Renal pelvis (tissue), 12 donors: ENCODE results near the gene CDH11. TPM values are rescaled to one million over a fixed set of nuclear protein-coding genes. Genes with fewer than 3 reads are reported as not detected.

Experiments
- DNase-seq: peaks from one replicate; pipeline ENCODE4 v3.0.0-alpha.2; 2013
- long read RNA-seq, 16 experiments: transcript quantifications; one replicate each; lab custom pipeline, GENCODE V29; 2026
- polyA plus RNA-seq, 3 donors: library from polyadenylated mRNA; unstranded; fragments of 120-200 nt; gene quantifications; one replicate each; pipeline ENCODE4 v1.2.1, GENCODE V29; 2013; ENCODE audit not compliant: insufficient read length in 3 of 3

Gene CDH11, protein sequence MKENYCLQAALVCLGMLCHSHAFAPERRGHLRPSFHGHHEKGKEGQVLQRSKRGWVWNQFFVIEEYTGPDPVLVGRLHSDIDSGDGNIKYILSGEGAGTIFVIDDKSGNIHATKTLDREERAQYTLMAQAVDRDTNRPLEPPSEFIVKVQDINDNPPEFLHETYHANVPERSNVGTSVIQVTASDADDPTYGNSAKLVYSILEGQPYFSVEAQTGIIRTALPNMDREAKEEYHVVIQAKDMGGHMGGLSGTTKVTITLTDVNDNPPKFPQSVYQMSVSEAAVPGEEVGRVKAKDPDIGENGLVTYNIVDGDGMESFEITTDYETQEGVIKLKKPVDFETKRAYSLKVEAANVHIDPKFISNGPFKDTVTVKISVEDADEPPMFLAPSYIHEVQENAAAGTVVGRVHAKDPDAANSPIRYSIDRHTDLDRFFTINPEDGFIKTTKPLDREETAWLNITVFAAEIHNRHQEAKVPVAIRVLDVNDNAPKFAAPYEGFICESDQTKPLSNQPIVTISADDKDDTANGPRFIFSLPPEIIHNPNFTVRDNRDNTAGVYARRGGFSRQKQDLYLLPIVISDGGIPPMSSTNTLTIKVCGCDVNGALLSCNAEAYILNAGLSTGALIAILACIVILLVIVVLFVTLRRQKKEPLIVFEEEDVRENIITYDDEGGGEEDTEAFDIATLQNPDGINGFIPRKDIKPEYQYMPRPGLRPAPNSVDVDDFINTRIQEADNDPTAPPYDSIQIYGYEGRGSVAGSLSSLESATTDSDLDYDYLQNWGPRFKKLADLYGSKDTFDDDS
- 100 to 1,000 TPM; 147 to 204 (median 203) TPM for polyA plus RNA-seq
- long read RNA-seq, donor 1, full-length matches to known transcripts, result 16 of 16 reads
- long read RNA-seq, donor 1, partial matches to known transcripts, result 0 of 16 reads
- long read RNA-seq, donor 1, other reads (novel, unspliced or antisense), result 0 of 16 reads
- long read RNA-seq, donor 2, full-length matches to known transcripts, result 14 of 14 reads
- long read RNA-seq, donor 2, partial matches to known transcripts, result 0 of 14 reads
- long read RNA-seq, donor 2, other reads (novel, unspliced or antisense), result 0 of 14 reads
- long read RNA-seq, donor 3, full-length matches to known transcripts, result 14 of 14 reads
- long read RNA-seq, donor 3, partial matches to known transcripts, result 0 of 14 reads
- long read RNA-seq, donor 3, other reads (novel, unspliced or antisense), result 0 of 14 reads
- long read RNA-seq, donor 4, full-length matches to known transcripts, result 16 of 16 reads
- long read RNA-seq, donor 4, partial matches to known transcripts, result 0 of 16 reads
- long read RNA-seq, donor 4, other reads (novel, unspliced or antisense), result 0 of 16 reads
- long read RNA-seq, donor 5, full-length matches to known transcripts, result 10 of 10 reads
- long read RNA-seq, donor 5, partial matches to known transcripts, result 0 of 10 reads
- long read RNA-seq, donor 5, other reads (novel, unspliced or antisense), result 0 of 10 reads
- long read RNA-seq, donor 6, full-length matches to known transcripts, result 9 of 9 reads
- long read RNA-seq, donor 6, partial matches to known transcripts, result 0 of 9 reads
- long read RNA-seq, donor 6, other reads (novel, unspliced or antisense), result 0 of 9 reads
- long read RNA-seq, donor 7, full-length matches to known transcripts, result 29 of 35 reads
- long read RNA-seq, donor 7, partial matches to known transcripts, result 6 of 35 reads
- long read RNA-seq, donor 7, other reads (novel, unspliced or antisense), result 0 of 35 reads
- long read RNA-seq, donor 8, full-length matches to known transcripts, result 17 of 47 reads
- long read RNA-seq, donor 8, partial matches to known transcripts, result 30 of 47 reads
- long read RNA-seq, donor 8, other reads (novel, unspliced or antisense), result 0 of 47 reads
- long read RNA-seq, donor 9, full-length matches to known transcripts, result 17 of 17 reads
- long read RNA-seq, donor 9, partial matches to known transcripts, result 0 of 17 reads
- long read RNA-seq, donor 9, other reads (novel, unspliced or antisense), result 0 of 17 reads
- long read RNA-seq, donor 10, full-length matches to known transcripts, result 14 of 19 reads
- long read RNA-seq, donor 10, partial matches to known transcripts, result 5 of 19 reads
- long read RNA-seq, donor 10, other reads (novel, unspliced or antisense), result 0 of 19 reads
- long read RNA-seq, donor 11, full-length matches to known transcripts, result 13 of 13 reads
- long read RNA-seq, donor 11, partial matches to known transcripts, result 0 of 13 reads
- long read RNA-seq, donor 11, other reads (novel, unspliced or antisense), result 0 of 13 reads
- long read RNA-seq, donor 12, full-length matches to known transcripts, result 23 of 23 reads
- long read RNA-seq, donor 12, partial matches to known transcripts, result 0 of 23 reads
- long read RNA-seq, donor 12, other reads (novel, unspliced or antisense), result 0 of 23 reads
- long read RNA-seq, donor 13, full-length matches to known transcripts, result 7 of 7 reads
- long read RNA-seq, donor 13, partial matches to known transcripts, result 0 of 7 reads
- long read RNA-seq, donor 13, other reads (novel, unspliced or antisense), result 0 of 7 reads
- long read RNA-seq, donor 14, result 0 reads
- long read RNA-seq, donor 15, result 0 reads
- long read RNA-seq, donor 16, full-length matches to known transcripts, result 15 of 15 reads
- long read RNA-seq, donor 16, partial matches to known transcripts, result 0 of 15 reads
- long read RNA-seq, donor 16, other reads (novel, unspliced or antisense), result 0 of 15 reads

- peak; percentile 85 for DNase-seq
Measured at GRCh38 chr16:65121870-65122723, at the start of gene CDH11. CDH11 (minus strand) TSS chr16:65122063; CDS start chr16:65004869, 117,194 bp downstream.

DNA sequence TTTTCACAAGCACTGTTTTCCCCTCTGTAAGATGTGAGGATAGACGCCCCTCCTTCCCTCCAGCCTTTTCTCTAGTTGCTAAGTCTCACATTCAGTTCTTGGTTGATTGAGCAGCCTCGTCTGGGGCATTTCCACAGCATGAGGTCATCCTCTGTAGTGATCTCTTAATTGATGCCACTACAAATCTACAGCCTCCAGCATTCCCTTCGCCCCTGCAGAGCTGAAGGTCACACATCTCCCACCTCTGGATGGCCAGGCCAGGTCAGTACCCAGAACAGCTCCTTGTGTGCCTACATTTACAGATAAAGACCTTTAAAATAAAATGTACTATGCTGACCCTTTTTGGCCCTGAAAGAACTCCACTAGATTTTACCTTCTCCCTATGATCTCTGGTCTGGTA lies 32.5 kb upstream of the CDH11 start:
- peak; percentile 57 for DNase-seq

GRCh38 chr16:65153365-65154105 lies 31.7 kb upstream of the CDH11 start:
- DNase-seq, result no peak

DNA sequence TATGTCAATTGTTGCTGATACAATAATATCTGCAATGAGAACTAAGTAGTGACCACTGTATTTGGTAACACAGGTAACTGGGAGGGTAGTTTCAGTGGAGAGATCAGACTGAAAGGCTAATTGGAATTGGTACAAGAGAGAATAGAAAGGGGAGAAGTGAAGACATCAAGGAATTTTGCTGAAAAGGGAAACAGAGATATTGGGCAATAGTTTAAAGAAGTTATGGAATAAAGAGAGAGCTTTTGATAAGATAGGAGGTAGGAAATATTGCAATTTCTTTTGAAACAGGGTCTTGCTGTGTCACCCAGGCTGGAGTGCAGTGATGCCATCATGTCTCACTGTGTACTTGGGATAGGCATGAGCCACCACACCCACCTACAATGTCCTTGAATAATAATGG lies 26.9 kb upstream of the CDH11 start:
- DNase-seq, result no peak

DNA sequence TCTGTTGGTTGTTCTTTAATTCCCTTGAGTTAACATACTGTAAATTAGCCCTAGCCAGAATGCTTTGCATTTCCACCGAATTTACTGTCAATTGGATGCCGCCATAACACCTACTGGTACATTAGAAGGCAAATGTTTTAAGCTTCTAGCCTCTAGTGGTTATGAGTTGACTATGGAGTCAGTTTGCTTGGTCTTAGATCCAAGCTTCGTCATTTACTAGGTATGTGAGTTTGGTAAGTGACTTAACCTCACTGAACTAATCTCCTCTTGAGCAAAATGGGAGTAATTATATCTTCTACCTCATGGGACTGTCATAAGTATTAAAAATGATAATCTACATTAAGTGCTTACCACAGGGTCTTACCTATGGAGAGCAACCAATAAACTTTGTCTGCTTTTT lies 20.4 kb upstream of the CDH11 start:
- no peak for DNase-seq

DNA sequence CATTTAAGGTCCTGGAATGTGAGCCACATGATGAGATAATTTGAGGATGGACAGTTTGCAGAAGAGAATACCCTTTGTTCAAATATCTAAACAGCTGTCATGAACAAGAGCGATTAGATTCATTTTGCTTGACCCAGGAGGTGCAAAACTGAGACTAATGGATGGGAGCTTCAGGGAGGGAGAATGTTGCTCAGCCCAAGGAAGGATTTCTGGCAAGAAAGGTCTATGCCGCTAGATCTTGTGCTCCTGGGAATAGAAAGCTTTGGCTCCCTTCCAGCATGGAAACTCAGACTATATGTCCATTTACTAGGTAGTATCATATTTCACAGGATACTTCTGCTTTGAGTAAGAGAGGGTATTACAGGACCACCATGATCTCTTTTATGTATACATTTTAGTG lies 14.8 kb upstream of the CDH11 start:
- no peak for DNase-seq

- no peak for DNase-seq
Measured at GRCh38 chr16:65126845-65127624, 5.2 kb upstream of the CDH11 start.

DNA sequence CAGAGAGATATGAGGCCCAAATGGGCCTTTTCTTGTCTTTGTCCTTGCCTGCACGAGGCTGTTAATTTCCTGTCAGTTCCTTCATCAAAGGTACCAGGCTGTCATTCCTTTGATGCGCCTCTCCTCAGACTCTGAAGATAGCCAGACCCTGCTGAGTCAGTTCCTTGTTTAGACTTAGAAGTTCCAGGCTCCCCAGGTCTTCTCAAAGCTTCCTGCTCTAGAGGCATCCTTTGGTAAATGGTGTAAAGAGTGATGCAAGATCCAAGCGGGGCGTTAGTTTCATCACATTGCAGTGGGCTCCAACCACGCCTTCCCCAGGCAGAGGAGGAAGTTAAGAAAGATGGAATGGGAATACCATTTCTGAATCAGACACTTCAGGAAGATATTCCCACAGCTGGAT lies 4.0 kb upstream of the CDH11 start:
- no peak for DNase-seq

- no peak for DNase-seq
Measured at GRCh38 chr16:65125322-65125721, 3.5 kb upstream of the CDH11 start.

DNA sequence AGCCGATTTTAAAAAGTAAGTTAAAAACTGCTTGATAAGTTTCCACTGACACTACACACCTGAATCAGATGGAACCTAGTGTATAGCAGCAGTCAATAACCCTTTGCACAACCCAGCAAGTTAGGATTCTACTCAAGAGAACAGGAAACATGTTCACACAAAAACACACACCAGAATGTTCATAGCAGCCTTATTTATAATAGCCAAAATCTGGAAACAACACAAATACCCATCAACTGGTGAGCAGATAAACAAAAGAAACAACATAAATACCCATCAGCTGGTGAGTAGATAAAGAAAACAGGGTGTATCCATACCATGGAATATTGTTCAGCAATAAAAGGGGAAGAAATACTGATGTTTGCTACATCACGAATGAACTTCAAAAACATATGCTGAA lies 2.7 kb upstream of the CDH11 start:
- no peak for DNase-seq

GRCh38 chr16:65124212-65124548 lies 2.3 kb upstream of the CDH11 start:
- no peak for DNase-seq

- DNase-seq, result no peak
Measured at GRCh38 chr16:65123396-65124211, 1.7 kb upstream of the CDH11 start.

DNA sequence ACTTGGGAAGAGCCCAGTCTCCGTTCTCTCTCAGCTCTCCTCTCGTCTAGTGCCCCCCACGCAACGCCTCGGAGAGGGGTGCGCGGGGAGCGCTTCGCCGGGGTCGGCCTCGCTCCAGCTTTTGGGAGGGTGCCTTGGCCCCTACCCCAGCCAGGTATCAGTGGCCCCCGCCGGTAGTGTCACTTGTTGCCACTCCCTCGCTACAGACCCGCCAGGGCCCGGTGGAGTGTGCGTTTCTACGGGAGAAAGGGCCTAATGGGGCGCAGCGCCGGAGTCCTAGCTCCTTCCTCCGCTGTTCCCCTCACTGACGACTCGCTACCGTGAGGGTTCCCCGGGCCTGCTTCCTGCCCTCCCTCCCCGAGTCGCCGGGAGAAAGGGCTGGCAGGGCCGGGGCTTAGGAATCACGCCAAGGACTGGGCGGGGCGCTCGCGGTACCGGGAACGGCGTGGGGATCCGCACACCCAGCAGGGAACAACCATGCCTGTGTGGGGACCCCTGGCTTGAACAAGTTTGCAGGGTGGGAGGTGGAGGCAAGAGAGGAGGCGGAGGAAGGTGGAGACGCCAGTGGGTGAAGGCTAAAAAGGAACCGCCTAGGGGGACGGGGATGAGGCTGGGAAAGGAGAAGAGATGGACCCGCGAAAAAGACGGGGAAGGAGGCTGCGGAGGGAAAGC lies 997 bp upstream of the CDH11 start:
- peak; percentile 54 for DNase-seq

GRCh38 chr16:65120831-65121721 lies 787 bp downstream of the CDH11 start:
- no peak for DNase-seq
